Smooth muscle cell (in vitro differentiated cells): ENCODE results near the gene NAA15. TPM values are rescaled to one million over a fixed set of nuclear protein-coding genes. Genes with fewer than 3 reads are reported as not detected.
"Not testable (repeated sequence)": the region's sequence is repeated elsewhere in the genome, so short reads cannot be mapped to it uniquely, and the experiment has no call there.

Source experiments
- DNase-seq: peaks from one replicate; lab custom pipeline; 2025; ENCODE audit not compliant: unreplicated experiment; lab: John Stamatoyannopoulos, UW
- H2AFZ ChIP-seq: fragments of 200-600 bp; sonication (generic); 2 replicates; pipeline ENCODE4 v1.6.0; 2016; ENCODE audit warnings: antibody characterized with exemption, low read depth, mild to moderate bottlenecking
- H3F3A ChIP-seq: fragments of 200-600 bp; sonication (generic); 2 replicates; pipeline ENCODE4 v1.6.0; 2017; ENCODE audit warnings: antibody characterized with exemption, low read depth
- H3K27ac ChIP-seq: fragments of 200-600 bp; sonication (generic); 2 replicates; pipeline ENCODE4 v1.5.1; 2016; ENCODE audit warnings: low read depth, mild to moderate bottlenecking
- H3K27me3 ChIP-seq: fragments of 200-600 bp; sonication (generic); 2 replicates; pipeline ENCODE4 v1.6.1; 2016; ENCODE audit warnings: low read depth, mild to moderate bottlenecking
- H3K36me3 ChIP-seq: fragments of 200-600 bp; sonication (generic); 2 replicates; pipeline ENCODE4 v1.5.1; 2016; ENCODE audit warnings: low read depth
- H3K4me1 ChIP-seq: fragments of 200-600 bp; sonication (generic); 2 replicates; pipeline ENCODE4 v1.5.1; 2016; ENCODE audit warnings: low read depth
- H3K4me2 ChIP-seq: fragments of 200-600 bp; sonication (generic); 2 replicates; pipeline ENCODE4 v1.6.0; 2016; ENCODE audit warnings: mild to moderate bottlenecking
- H3K4me3 ChIP-seq: fragments of 200-600 bp; sonication (generic); 2 replicates; pipeline ENCODE4 v1.5.1; 2016; ENCODE audit warnings: mild to moderate bottlenecking
- H3K79me2 ChIP-seq: fragments of 200-600 bp; sonication (generic); 2 replicates; pipeline ENCODE4 v1.6.0; 2016; ENCODE audit warnings: low read depth, mild to moderate bottlenecking
- H3K9ac ChIP-seq: fragments of 200-600 bp; sonication (generic); 2 replicates; pipeline ENCODE4 v1.6.0; 2016; ENCODE audit warnings: low read depth
- H3K9me3 ChIP-seq: fragments of 200-600 bp; sonication (generic); replicated peaks from 2 replicates; pipeline ENCODE4 v1.5.1; 2016; ENCODE audit warnings: low read depth
- H4K20me1 ChIP-seq: fragments of 200-600 bp; sonication (generic); 2 replicates; pipeline ENCODE4 v1.6.0; 2016; ENCODE audit warnings: low read depth
- WGBS: methylation state at CpG from one replicate; pipeline ENCODE4 v1.1.7; 2016; ENCODE audit warnings: low lambda C conversion rate; 5-methylcytosine and 5-hydroxymethylcytosine counted together
- polyA plus RNA-seq: library from polyadenylated mRNA; unstranded; fragments of >200 nt; fragmentation: Nextera tagmentation; extraction: Ambion mirVana; gene quantifications from 2 replicates; pipeline ENCODE4 v1.2.1, GENCODE V29; 2016
- total RNA-seq: library from RNA; depleted of rRNA; stranded (reverse); fragments of >200 nt; gene quantifications from 2 replicates; pipeline ENCODE4 v1.2.3, GENCODE V29; 2014
- TF ChIP-seq, protein P1 (sequence below): fragments of 200-600 bp; sonication (generic); IDR thresholded peaks from 2 replicates; pipeline ENCODE4 v1.5.1; 2017; ENCODE audit warnings: borderline replicate concordance, mild to moderate bottlenecking, antibody characterized with exemption; ENCODE audit not compliant: insufficient read depth, poor library complexity, severe bottlenecking

NAA15 gene
- total and polyA plus RNA-seq, 2 experiments from 2014 or later = 21.7 to 27.0 TPM

DNA sequence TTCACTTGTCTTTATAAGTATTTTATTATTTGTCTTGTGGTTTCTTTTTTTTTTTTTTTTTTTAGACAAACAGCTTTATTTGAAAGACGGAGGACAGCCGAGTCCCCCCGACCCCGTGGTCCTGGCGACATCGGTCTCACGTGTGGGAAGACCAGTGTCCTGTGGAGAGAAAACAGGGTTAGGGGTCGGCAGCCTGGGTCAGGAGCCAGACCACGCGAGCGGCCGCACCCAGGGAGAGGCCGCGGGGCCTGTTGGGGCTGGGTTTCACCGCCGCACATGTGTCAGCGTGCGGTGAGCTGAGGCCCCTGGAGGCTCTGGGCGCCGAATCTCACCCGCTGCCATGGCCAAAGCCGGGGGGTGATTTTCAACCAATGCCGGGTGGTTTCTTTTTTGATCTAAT lies 134.8 kb downstream of the NAA15 start:
- Histone ChIP-seq H3K79me2 (peaks cover 4% of the 10 kb centered on the region), H3F3A (no peaks in the 10 kb centered on the region), H3K27ac (no peak overlapping the region), H3K4me2 (no peak overlapping the region), H4K20me1 (no peaks in the 10 kb centered on the region), H3K4me3 (no peak overlapping the region), H3K9me3 (no peaks in the 10 kb centered on the region), H3K9ac (no peak overlapping the region), H2AFZ (no peak overlapping the region), H3K36me3 (peaks cover 17% of the 10 kb centered on the region), H3K4me1 (no peaks in the 10 kb centered on the region), H3K27me3 (no peaks in the 10 kb centered on the region)
- no peak for DNase-seq
- 98% methylated on average over 23 of the region's 23 CpGs for WGBS
- TF ChIP-seq, protein P1, sequence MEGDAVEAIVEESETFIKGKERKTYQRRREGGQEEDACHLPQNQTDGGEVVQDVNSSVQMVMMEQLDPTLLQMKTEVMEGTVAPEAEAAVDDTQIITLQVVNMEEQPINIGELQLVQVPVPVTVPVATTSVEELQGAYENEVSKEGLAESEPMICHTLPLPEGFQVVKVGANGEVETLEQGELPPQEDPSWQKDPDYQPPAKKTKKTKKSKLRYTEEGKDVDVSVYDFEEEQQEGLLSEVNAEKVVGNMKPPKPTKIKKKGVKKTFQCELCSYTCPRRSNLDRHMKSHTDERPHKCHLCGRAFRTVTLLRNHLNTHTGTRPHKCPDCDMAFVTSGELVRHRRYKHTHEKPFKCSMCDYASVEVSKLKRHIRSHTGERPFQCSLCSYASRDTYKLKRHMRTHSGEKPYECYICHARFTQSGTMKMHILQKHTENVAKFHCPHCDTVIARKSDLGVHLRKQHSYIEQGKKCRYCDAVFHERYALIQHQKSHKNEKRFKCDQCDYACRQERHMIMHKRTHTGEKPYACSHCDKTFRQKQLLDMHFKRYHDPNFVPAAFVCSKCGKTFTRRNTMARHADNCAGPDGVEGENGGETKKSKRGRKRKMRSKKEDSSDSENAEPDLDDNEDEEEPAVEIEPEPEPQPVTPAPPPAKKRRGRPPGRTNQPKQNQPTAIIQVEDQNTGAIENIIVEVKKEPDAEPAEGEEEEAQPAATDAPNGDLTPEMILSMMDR = no peak

DNA sequence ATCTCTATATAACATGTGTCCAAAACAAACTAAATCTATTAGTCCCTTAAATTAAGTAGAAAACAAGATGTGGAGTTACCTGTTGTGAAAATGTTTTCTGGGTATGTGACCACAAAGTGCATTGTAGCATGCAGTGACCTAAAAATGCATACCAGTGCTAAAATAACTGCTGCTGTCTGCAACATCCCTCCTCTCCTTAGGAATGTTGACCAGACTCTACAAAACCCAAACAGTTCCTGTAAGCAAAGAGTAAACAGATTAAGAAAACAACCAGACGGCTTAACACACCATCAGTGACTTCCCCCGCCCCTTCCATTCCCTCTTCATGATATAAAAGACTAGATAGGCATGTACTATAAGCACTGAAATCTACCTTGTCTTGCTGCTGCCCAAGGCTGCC lies 136.8 kb downstream of the NAA15 start:
- H3K79me2 ChIP-seq = peaks cover 4% of the 10 kb centered on the region
- no peaks in the 10 kb centered on the region for H3F3A ChIP-seq
- no peak overlapping the region for H2AFZ ChIP-seq
- H3K27me3 ChIP-seq = no peaks in the 10 kb centered on the region
- no peaks in the 10 kb centered on the region for H3K4me1 ChIP-seq
- TF ChIP-seq, protein P1 = no peak
- no peak for DNase-seq
- H3K4me2 ChIP-seq = no peak overlapping the region
- H3K4me3 ChIP-seq = no peak overlapping the region
- H3K27ac ChIP-seq = no peak overlapping the region
- no peak overlapping the region for H3K9ac ChIP-seq
- no peaks in the 10 kb centered on the region for H3K9me3 ChIP-seq
- no peaks in the 10 kb centered on the region for H4K20me1 ChIP-seq
- peaks cover 17% of the 10 kb centered on the region for H3K36me3 ChIP-seq
- 36% methylated on average over 2 of the region's 2 CpGs for WGBS

DNA sequence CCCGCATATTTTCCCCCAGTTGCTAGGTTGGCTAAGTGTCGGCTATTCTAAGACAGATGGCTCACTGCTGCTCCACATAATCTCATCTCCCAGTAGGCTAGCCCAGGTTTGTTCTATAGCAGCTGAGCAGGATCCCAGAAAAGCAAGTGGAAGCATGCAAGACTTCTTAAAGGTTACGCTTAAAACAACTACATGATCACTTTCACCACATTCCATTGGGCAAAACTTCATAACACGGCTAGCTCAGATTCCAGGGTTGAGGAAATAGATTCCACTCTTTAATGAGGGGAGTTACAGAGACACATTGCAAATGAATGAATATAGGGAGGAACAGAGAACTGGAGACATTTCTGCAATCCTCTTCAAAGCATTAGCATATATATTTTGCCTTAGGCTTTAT lies 139.7 kb downstream of the NAA15 start:
- Histone ChIP-seq H3K79me2 (peaks cover 4% of the 10 kb centered on the region), H3K36me3 (peaks cover 17% of the 10 kb centered on the region), H3K4me2 (no peak overlapping the region), H2AFZ (no peak overlapping the region), H3K9ac (no peak overlapping the region), H3K4me1 (no peaks in the 10 kb centered on the region), H3K4me3 (no peak overlapping the region), H3K9me3 (no peaks in the 10 kb centered on the region), H3F3A (no peaks in the 10 kb centered on the region), H3K27me3 (no peaks in the 10 kb centered on the region), H3K27ac (no peak overlapping the region), H4K20me1 (no peaks in the 10 kb centered on the region)
- TF ChIP-seq, protein P1 = no peak
- no peak for DNase-seq
- WGBS = 77% methylated on average over 4 of the region's 4 CpGs

DNA sequence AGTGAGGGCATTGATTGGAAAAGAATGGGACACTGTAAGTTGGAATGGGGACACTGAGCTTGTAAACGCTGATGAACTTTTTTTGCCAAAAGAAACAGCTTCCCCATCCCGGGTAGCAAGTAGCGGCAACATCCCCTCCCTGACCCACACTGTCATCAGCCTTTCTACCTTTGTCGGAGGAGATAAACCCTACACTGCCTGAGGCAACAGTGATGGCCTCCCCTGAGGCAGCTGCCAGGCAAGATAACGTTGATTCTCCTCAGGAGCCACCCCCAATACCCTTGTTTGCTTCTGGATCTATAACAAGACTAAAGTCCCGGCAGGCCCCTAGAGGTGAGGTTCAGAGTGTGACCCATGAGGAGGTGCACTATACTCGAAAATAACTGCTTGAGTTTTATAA lies 142.4 kb downstream of the NAA15 start:
- no peak for DNase-seq
- H3K4me2 ChIP-seq = no peak overlapping the region
- H4K20me1 ChIP-seq = no peaks in the 10 kb centered on the region
- no peak overlapping the region for H2AFZ ChIP-seq
- peaks cover 6% of the 10 kb centered on the region for H3K36me3 ChIP-seq
- TF ChIP-seq, protein P1 = no peak
- H3K27me3 ChIP-seq = no peaks in the 10 kb centered on the region
- 90% methylated on average over 7 of the region's 7 CpGs for WGBS
- H3F3A ChIP-seq = no peaks in the 10 kb centered on the region
- H3K79me2 ChIP-seq = peaks cover 4% of the 10 kb centered on the region
- no peak overlapping the region for H3K4me3 ChIP-seq
- no peaks in the 10 kb centered on the region for H3K9me3 ChIP-seq
- H3K9ac ChIP-seq = no peak overlapping the region
- H3K27ac ChIP-seq = no peak overlapping the region
- H3K4me1 ChIP-seq = no peaks in the 10 kb centered on the region

DNA sequence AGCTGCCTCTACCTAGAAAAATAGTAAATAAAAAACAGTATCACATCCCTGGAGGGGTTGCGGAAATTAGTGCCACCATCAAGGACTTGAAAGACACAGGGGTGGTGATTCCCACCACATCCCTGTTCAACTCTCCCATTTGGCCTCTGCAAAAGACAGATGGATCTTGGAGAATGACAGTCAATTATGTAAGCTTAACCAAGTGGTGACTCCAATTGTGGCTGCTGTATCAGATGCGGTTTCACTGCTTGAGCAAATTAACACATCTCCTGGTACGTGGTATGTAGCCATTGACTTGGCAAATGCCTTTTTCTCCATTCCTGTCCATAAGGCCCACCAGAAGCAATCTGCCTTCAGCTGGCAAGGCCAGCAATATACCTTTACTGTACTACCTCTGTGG lies 143.6 kb downstream of the NAA15 start:
- not testable (repeated sequence) for H3K36me3 ChIP-seq, H3K4me2 ChIP-seq, H2AFZ ChIP-seq, H3F3A ChIP-seq, H3K27me3 ChIP-seq, H3K9ac ChIP-seq, DNase-seq, H3K4me3 ChIP-seq, H3K4me1 ChIP-seq, H3K9me3 ChIP-seq, H3K79me2 ChIP-seq, H3K27ac ChIP-seq, H4K20me1 ChIP-seq
- 97% methylated on average over 3 of the region's 3 CpGs for WGBS

DNA sequence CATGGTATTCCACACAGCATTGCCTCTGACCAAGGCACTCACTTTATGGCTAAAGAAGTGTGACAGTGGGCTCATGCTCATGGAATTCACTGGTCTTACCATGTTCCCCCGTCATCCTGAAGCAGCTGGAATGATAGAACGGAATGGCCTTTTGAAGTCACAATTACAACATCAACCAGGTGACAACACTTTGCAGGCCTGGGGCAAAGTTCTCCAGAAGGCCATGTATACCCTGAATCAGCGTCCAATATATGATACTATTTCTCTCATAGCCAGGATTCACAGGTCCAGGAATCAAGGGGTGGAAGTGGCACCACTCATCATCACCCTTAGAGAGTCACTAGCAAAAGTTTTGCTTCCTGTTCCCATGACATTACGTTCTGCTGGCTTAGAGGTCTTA lies 145.8 kb downstream of the NAA15 start:
- not testable (repeated sequence) for H4K20me1 ChIP-seq, H3K9ac ChIP-seq, H2AFZ ChIP-seq, H3K27ac ChIP-seq, H3K4me2 ChIP-seq, DNase-seq, H3K27me3 ChIP-seq, H3K4me1 ChIP-seq, H3F3A ChIP-seq, H3K36me3 ChIP-seq, H3K4me3 ChIP-seq, H3K9me3 ChIP-seq
- 88% methylated on average over 4 of the region's 4 CpGs for WGBS
- H3K79me2 ChIP-seq = peaks cover 25% of the 10 kb centered on the region
